KBM-7 (cell line): ENCODE measurements around the gene COL17A1.
A peak's percentile ranks its signal among the peaks of the same experiment; 100 is the strongest.

Source experiments
- DNase-seq: peaks from one replicate; pipeline ENCODE4 v3.0.0-alpha.2; 2015
- in situ Hi-C: fragments of 300-500 bp; cut with MboI; formaldehyde crosslinking; loops from 2 replicates; pipeline ENCODE4 v1.14.3; 2020; ENCODE audit warnings: low sequenced_read_pairs, low pct_unique_long_range_greater_than_20kb, mixed read lengths

Gene COL17A1

GRCh38 chr10:104016661-104017060 lies 69.0 kb downstream of the COL17A1 start:
- in situ Hi-C loops: no loop called here
- DNase-seq: no peak

GRCh38 chr10:104014176-104014575 lies 71.5 kb downstream of the COL17A1 start:
- in situ Hi-C loops: no loop called here
- no peak for DNase-seq

- no peak for DNase-seq
- in situ Hi-C loops: no loop called here
Measured at GRCh38 chr10:104013489-104013888, 72.2 kb downstream of the COL17A1 start.

DNA sequence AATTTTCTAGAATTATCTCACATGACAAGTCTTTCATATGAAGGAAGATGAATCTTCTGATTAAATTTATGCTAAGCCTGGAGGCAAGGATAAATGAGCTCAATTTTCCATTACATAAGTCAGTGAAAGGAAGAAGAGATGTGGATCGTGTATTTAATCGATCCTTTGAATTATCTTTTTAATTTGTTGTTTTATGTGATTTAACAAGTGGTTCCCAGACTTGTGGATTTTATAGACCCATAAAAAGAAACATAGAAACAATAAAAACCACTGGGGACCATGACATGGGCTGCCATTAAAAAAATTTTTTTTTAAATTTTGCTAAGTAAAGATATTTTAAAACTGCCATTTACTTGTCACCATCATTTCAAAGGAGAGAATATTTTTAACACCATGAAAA lies 73.8 kb downstream of the COL17A1 start:
- in situ Hi-C loops: no loop called here
- DNase-seq: no peak

GRCh38 chr10:104005172-104005863 lies 80.4 kb downstream of the COL17A1 start:
- no peak for DNase-seq
- in situ Hi-C loops: no loop called here

DNA sequence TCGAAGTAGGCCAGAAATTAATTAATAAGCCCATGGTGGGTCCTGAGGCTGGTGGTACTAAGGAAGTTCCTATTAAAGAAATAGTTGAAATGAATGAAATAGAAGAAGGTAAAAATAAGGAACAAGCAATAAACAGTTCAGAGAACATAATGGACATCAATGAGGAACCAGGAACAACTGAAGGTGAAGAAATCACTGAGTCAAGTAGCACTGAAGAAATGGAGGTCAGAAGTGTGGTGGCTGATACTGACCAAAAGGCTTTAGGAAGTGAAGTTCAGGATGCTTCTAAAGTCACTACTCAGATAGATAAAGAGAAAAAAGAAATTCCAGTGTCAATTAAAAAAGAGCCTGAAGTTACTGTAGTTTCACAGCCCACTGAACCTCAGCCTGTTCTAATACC lies 82.8 kb downstream of the COL17A1 start:
- in situ Hi-C loops: no loop called here
- DNase-seq: no peak

- DNase-seq: no peak
- in situ Hi-C loops: no loop called here
Measured at GRCh38 chr10:103998805-103999204, 86.9 kb downstream of the COL17A1 start.

GRCh38 chr10:103995134-103995533 lies 90.5 kb downstream of the COL17A1 start:
- in situ Hi-C loops: no loop called here

DNA sequence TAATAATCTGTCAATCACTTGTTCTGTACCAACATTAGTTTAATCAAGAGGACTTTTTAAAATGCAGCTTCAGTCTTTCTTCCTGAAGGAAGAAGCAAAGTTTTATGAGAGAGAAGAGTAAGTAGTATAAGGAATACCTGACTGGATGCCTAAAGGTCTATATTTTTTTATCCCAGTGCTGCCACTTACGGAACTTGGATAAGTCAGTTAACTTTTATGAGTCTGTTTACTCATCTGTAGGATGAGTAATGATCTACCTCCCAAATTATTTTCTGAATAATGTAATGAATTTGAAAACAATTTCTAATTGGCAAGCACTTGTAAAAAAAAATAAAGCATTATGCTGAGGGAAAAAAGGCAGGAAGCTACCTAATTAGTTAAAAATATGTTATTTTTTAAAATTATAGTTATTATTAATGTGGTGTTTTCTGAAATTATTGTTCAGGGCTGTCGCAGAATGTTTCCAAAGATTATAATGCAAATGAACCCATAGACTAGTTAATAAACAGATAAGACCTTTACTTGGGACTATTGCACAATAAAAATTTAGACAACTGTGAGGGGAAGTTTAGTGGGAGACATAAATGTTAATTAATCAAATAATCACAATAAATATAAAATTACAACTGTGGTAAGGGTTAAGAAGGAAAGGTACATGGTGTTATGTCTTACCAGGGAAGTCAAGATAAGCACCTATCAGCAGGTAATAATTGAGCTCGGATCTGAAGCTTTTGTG lies 94.1 kb downstream of the COL17A1 start:
- DNase-seq: no peak
- in situ Hi-C loops: no loop called here

More at GRCh38 chr10:103995134-103995533, 90.5 kb downstream of the COL17A1 start:
- no peak for DNase-seq

- in situ Hi-C loops: no loop called here
- DNase-seq: no peak
Measured at GRCh38 chr10:103990531-103990930, 95.1 kb downstream of the COL17A1 start.

GRCh38 chr10:103990121-103990520 lies 95.6 kb downstream of the COL17A1 start:
- in situ Hi-C loops: no loop called here
- DNase-seq: no peak

DNA sequence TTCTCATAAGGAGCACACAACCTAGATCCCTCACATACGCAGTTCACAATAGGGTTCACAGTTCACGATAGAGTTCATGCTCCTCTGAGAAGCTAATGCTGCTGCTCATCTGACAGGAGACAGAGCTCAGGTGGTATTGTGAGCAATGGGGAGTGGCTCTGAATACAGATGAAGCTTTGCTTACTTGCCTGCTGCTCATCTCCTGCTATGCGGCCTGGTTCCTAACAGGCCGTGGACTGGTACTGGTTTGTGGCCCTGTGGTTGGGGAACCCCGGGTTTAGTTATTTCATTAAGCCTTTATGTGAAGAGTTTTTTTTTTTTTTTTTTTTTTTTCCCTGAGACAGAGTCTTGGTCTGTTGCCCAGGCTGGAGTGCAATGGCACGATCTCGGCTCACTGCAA lies 99.3 kb downstream of the COL17A1 start:
- DNase-seq: no peak
- in situ Hi-C loops: no loop called here

GRCh38 chr10:103985726-103986125 lies 100.0 kb downstream of the COL17A1 start:
- in situ Hi-C loops: no loop called here

GRCh38 chr10:103983367-103983911 lies 102.2 kb downstream of the COL17A1 start:
- in situ Hi-C loops: no loop called here
- peak; percentile 64 for DNase-seq

More at GRCh38 chr10:103985726-103986125, 100.0 kb downstream of the COL17A1 start:
- no peak for DNase-seq

GRCh38 chr10:103982639-103983038 lies 103.0 kb downstream of the COL17A1 start:
- in situ Hi-C loops: no loop called here
- no peak for DNase-seq
